Measurements from ENCODE around the gene GNAS. TPM values are rescaled to one million over a fixed set of nuclear protein-coding genes. Genes with fewer than 3 reads are reported as not detected.
"Not testable (repeated sequence)": the region's sequence is repeated elsewhere in the genome, so short reads cannot be mapped to it uniquely, and the experiment has no call there.

The GNAS gene
- total and polyA plus RNA-seq, 4 experiments from 2014 or later: 70.1 to 645 (median 412) TPM

DNA sequence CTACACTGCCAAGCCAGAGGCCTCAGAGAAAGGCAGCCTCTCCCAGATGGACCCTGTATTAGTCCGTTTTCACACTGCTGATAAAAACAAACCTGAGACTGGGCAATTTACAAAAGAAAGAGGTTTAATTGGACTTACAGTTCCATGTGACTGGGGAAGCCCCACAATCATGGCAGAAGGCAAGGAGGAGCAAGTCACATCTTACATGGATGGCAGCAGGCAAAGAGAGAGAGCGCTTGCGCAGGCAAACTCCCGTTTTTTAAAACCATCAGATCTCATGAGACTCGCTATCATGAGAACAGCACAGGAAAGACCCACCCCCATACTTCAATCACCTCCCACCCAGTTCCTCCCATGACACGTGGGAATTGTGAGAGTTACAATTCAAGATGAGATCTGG lies 32.0 kb upstream of the GNAS start:
- CTCF ChIA-PET (ENCODE audit: partially characterized antibody); H3K4me1 ChIP-seq (ENCODE audit: insufficient read depth, low read length); H3K27ac Mint-ChIP-seq; H3K27me3 ChIP-seq (ENCODE audit: insufficient read depth, low read length); H3K27ac ChIP-seq (ENCODE audit: low read depth, low read length); H3K36me3 Mint-ChIP-seq; H3K9me3 ChIP-seq (ENCODE audit: control insufficient read depth in 1 of 2, low read length in 2 of 2); intact Hi-C loops (cut with micrococcal nuclease); H3K4me1 Mint-ChIP-seq; DNase-seq; POLR2A ChIA-PET (ENCODE audit: partially characterized antibody); H3K4me3 Mint-ChIP-seq; H3K36me3 ChIP-seq (ENCODE audit: insufficient read depth, low read length); H3K27me3 Mint-ChIP-seq; H3K4me3 ChIP-seq (ENCODE audit: low read length in 2 of 2); H3K9me3 Mint-ChIP-seq: not testable (repeated sequence)

DNA sequence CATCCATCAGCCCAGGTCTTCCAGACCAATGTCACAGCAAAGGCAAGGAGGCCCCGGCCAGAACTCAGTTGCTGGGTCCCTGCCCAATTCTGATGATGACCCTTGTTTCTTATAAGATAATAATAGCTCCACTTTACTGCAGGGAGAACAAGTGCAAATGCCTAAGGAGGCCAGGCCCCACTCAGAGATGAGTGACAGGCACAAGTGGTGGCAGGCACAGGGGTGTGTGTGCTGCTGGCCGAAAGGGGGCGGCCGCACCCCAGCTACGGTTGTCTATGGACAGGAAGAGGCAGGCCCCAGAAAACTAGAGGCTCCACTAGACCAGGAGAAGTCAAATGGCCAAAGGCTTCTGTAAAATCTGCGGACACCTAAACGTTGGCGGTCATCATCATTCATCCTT lies 30.4 kb upstream of the GNAS start:
- intact Hi-C loops (cut with micrococcal nuclease): no loop called here
- CTCF ChIA-PET (ENCODE audit: partially characterized antibody): no interaction called here
- Mint-ChIP-seq H3K4me1 (no peaks in the 10 kb centered on the region), H3K27ac (no peak overlapping the region), H3K36me3 (no peaks in the 10 kb centered on the region), H3K27me3 (no peaks in the 10 kb centered on the region), H3K9me3 (no peaks in the 10 kb centered on the region), H3K4me3 (no peak overlapping the region)
- no peak overlapping the region for H3K27ac ChIP-seq (ENCODE audit: low read depth, low read length)
- no peaks in the 10 kb centered on the region for H3K9me3 ChIP-seq (ENCODE audit: control insufficient read depth in 1 of 2, low read length in 2 of 2)
- H3K36me3 ChIP-seq (ENCODE audit: insufficient read depth, low read length): no peaks in the 10 kb centered on the region
- no peaks in the 10 kb centered on the region for H3K4me1 ChIP-seq (ENCODE audit: insufficient read depth, low read length)
- POLR2A ChIA-PET (ENCODE audit: partially characterized antibody): no interaction called here
- no peaks in the 10 kb centered on the region for H3K27me3 ChIP-seq (ENCODE audit: insufficient read depth, low read length)
- no peak overlapping the region for H3K4me3 ChIP-seq (ENCODE audit: low read length in 2 of 2)
- no peak for DNase-seq

DNA sequence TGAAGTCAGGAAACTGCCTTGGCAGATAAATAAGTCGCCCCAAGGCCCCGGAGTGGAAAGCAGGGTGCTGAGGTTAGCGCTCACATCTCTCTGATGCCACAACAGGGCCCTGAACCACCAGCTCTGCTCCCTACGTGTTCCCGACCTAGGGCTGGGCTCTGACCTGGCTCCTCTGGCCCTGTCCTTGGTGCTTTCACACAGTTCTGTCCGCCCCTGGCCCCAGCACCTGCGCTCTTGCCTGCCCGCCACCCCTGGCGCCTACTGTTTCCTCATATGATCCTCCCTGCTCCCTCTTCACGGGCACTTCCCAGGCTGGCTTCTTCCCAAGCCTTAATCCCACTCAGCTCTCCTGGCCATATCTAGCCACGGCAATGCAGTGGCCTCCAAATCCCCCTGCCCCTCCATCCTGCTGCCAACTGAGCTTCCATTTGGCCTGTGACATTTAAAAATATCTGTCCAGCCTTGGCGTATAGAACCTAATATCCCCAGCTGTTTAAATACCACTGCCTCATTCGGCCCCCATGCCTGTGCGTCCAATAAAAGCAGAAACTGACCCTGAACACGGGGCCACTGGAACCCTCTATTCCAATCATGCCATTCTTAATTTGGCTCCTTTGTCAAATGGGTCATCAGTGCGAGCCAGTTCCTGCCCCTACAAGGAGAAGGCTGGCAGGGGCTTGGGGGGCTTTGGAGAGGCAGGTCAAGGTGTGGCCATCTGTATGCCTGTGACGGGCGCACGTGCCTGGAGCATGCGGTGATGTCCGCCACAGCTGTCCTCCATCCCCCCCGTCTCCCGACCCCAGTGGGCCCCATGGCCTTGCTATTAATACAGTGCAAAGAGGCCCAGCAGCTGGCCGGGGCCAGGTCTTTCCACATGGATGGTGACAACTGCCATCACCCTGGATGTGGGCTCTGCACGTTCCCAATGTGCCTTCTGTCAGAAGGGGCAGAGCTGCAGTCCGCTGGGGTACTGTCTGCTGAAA lies 29.5 kb upstream of the GNAS start:
- no peak overlapping the region for H3K27ac ChIP-seq (ENCODE audit: low read depth, low read length)
- Mint-ChIP-seq H3K27ac (no peak overlapping the region), H3K4me3 (no peak overlapping the region), H3K9me3 (no peaks in the 10 kb centered on the region), H3K36me3 (no peaks in the 10 kb centered on the region), H3K27me3 (no peaks in the 10 kb centered on the region), H3K4me1 (no peaks in the 10 kb centered on the region)
- POLR2A ChIA-PET (ENCODE audit: partially characterized antibody): no interaction called here
- CTCF ChIA-PET (ENCODE audit: partially characterized antibody): no interaction called here
- no peaks in the 10 kb centered on the region for H3K4me1 ChIP-seq (ENCODE audit: insufficient read depth, low read length)
- intact Hi-C loops (cut with micrococcal nuclease): no loop called here
- no peaks in the 10 kb centered on the region for H3K9me3 ChIP-seq (ENCODE audit: control insufficient read depth in 1 of 2, low read length in 2 of 2)
- H3K27me3 ChIP-seq (ENCODE audit: insufficient read depth, low read length): no peaks in the 10 kb centered on the region
- H3K36me3 ChIP-seq (ENCODE audit: insufficient read depth, low read length): no peaks in the 10 kb centered on the region
- no peak overlapping the region for H3K4me3 ChIP-seq (ENCODE audit: low read length in 2 of 2)
- no peak for DNase-seq

DNA sequence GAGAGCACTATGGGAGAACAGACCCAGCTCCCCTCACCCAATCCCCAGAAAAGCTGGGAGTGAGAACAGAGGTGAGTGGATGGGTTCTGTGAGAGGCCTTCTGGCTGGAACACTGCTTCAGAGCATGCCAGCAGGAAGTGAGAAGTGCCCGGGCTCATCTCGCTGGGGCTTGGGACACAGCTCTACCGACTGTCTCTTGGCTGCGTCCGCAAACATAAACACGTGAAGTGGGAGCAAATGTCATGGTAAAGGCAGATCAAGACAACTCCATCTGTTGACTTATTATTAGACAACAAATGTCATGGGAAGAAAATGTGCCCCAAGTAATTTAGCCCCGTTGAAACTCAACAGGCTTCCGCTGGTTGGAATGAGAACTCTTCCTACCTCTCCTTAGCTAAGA lies 27.7 kb upstream of the GNAS start:
- H3K4me3 ChIP-seq (ENCODE audit: low read length in 2 of 2): no peak overlapping the region
- H3K9me3 ChIP-seq (ENCODE audit: control insufficient read depth in 1 of 2, low read length in 2 of 2): no peaks in the 10 kb centered on the region
- no peaks in the 10 kb centered on the region for H3K4me1 Mint-ChIP-seq
- DNase-seq: no peak
- H3K36me3 Mint-ChIP-seq: no peaks in the 10 kb centered on the region
- H3K4me1 ChIP-seq (ENCODE audit: insufficient read depth, low read length): no peaks in the 10 kb centered on the region
- H3K27me3 Mint-ChIP-seq: no peaks in the 10 kb centered on the region
- ChIA-PET POLR2A (ENCODE audit: partially characterized antibody) (no interaction called here), CTCF (ENCODE audit: partially characterized antibody) (no interaction called here)
- H3K9me3 Mint-ChIP-seq: peaks cover 0 to 2% (median 0%) of the 10 kb centered on the region in 8 donors
- H3K27ac ChIP-seq (ENCODE audit: low read depth, low read length): no peak overlapping the region
- H3K27me3 ChIP-seq (ENCODE audit: insufficient read depth, low read length): no peaks in the 10 kb centered on the region
- intact Hi-C loops (cut with micrococcal nuclease): no loop called here
- H3K4me3 Mint-ChIP-seq: no peak overlapping the region
- H3K36me3 ChIP-seq (ENCODE audit: insufficient read depth, low read length): no peaks in the 10 kb centered on the region
- H3K27ac Mint-ChIP-seq: no peak overlapping the region

DNA sequence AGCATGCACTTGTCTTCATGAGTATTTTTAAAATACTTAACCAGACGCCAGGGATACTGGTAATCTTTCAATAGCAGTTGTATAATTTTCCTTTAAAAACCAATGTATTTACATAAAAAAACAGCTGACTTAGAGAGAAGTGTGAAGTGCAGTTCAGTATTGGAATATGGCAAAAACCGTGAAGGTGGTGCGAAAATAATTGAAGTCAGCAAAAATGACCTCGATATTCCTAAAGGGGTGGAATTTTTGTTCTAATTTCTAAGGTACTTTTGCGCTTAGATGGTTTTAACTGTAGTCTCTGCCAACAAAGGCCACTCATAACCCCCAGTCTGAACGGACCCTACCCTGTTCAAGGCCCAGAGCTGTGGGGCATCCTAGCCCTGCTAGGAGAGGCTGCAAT lies 27.1 kb upstream of the GNAS start:
- Histone ChIP-seq H3K36me3 (ENCODE audit: insufficient read depth, low read length) (no peaks in the 10 kb centered on the region), H3K9me3 (ENCODE audit: control insufficient read depth in 1 of 2, low read length in 2 of 2) (no peaks in the 10 kb centered on the region), H3K4me3 (ENCODE audit: low read length in 2 of 2) (no peak overlapping the region), H3K27ac (ENCODE audit: low read depth, low read length) (no peak overlapping the region), H3K4me1 (ENCODE audit: insufficient read depth, low read length) (no peaks in the 10 kb centered on the region), H3K27me3 (ENCODE audit: insufficient read depth, low read length) (no peaks in the 10 kb centered on the region)
- no peak overlapping the region for H3K27ac Mint-ChIP-seq
- CTCF ChIA-PET (ENCODE audit: partially characterized antibody): no interaction called here
- H3K27me3 Mint-ChIP-seq: no peaks in the 10 kb centered on the region
- no peaks in the 10 kb centered on the region for H3K36me3 Mint-ChIP-seq
- POLR2A ChIA-PET (ENCODE audit: partially characterized antibody): no interaction called here
- no peaks in the 10 kb centered on the region for H3K4me1 Mint-ChIP-seq
- H3K4me3 Mint-ChIP-seq: no peak overlapping the region
- no peak for DNase-seq
- peaks cover 0 to 2% (median 0%) of the 10 kb centered on the region in 8 donors for H3K9me3 Mint-ChIP-seq
- intact Hi-C loops (cut with micrococcal nuclease): no loop called here

DNA sequence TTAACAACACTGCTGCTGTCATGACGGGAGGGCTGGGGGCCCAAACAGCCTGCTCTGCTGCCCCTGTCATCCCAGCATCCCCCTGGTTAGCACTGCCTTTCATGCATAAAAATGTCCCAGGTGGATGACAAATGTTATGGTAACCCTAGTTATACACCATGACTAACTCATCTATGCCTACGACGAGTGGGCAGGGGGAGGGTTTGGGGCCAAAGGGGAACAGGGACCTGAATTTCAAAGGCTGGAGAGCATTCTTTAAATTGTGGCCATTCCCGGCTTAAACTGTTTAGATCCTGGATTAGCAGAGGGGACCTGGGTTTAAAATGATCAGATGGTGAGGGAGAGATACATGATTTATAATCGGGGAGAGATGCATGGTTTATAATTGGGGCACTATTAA lies 26.2 kb upstream of the GNAS start:
- H3K36me3 Mint-ChIP-seq: no peaks in the 10 kb centered on the region

DNA sequence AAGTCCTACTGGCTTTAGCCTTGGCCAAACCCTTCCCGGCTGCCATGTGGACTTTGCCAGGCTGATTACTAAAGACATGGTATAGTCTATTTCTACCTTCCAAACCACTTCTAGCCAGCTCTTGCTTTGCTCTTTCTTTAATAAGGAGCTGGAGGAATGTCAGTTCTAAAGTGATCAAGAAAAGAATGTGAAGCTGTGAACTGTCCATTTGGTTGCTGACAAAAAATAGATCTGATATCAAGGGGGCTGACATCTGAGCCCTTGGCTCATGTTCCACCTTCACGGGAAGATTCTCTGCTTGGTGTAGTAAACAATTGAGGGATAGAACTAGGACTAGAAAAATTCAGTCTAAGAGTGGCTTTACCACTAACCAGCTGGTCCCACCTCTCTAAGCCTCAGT lies 24.4 kb upstream of the GNAS start:
- H3K4me1 ChIP-seq (ENCODE audit: insufficient read depth, low read length): no peaks in the 10 kb centered on the region
- no peak overlapping the region for H3K4me3 ChIP-seq (ENCODE audit: low read length in 2 of 2)
- Mint-ChIP-seq H3K27ac (no peak overlapping the region), H3K4me3 (no peak overlapping the region), H3K36me3 (no peaks in the 10 kb centered on the region), H3K4me1 (no peaks in the 10 kb centered on the region), H3K27me3 (peaks cover 2 to 4% of the 10 kb centered on the region in 2 donors), H3K9me3 (peaks cover 0 to 2% (median 0%) of the 10 kb centered on the region in 8 donors)
- H3K27me3 ChIP-seq (ENCODE audit: insufficient read depth, low read length): no peaks in the 10 kb centered on the region
- intact Hi-C loops (cut with micrococcal nuclease): no loop called here
- no peak overlapping the region for H3K27ac ChIP-seq (ENCODE audit: low read depth, low read length)
- DNase-seq: no peak
- no peaks in the 10 kb centered on the region for H3K36me3 ChIP-seq (ENCODE audit: insufficient read depth, low read length)
- CTCF ChIA-PET (ENCODE audit: partially characterized antibody): no interaction called here
- POLR2A ChIA-PET (ENCODE audit: partially characterized antibody): no interaction called here
- H3K9me3 ChIP-seq (ENCODE audit: control insufficient read depth in 1 of 2, low read length in 2 of 2): no peaks in the 10 kb centered on the region

More for the DNA sequence above, 26.2 kb upstream of the GNAS start:
- Mint-ChIP-seq H3K9me3 (peaks cover 0 to 2% (median 0%) of the 10 kb centered on the region in 8 donors), H3K27me3 (no peaks in the 10 kb centered on the region), H3K4me1 (no peaks in the 10 kb centered on the region), H3K27ac (no peak overlapping the region), H3K4me3 (no peak overlapping the region)
- H3K36me3 ChIP-seq (ENCODE audit: insufficient read depth, low read length): no peaks in the 10 kb centered on the region
- H3K4me1 ChIP-seq (ENCODE audit: insufficient read depth, low read length): no peaks in the 10 kb centered on the region
- ChIA-PET POLR2A (ENCODE audit: partially characterized antibody) (no interaction called here), CTCF (ENCODE audit: partially characterized antibody) (no interaction called here)
- no peaks in the 10 kb centered on the region for H3K27me3 ChIP-seq (ENCODE audit: insufficient read depth, low read length)
- H3K9me3 ChIP-seq (ENCODE audit: control insufficient read depth in 1 of 2, low read length in 2 of 2): no peaks in the 10 kb centered on the region
- no peak for DNase-seq
- H3K27ac ChIP-seq (ENCODE audit: low read depth, low read length): no peak overlapping the region
- H3K4me3 ChIP-seq (ENCODE audit: low read length in 2 of 2): no peak overlapping the region
- intact Hi-C loops (cut with micrococcal nuclease): no loop called here
